Astrocyte of the hippocampus (primary cell): ENCODE measurements around the gene INO80C.
"Not testable (repeated sequence)": the region's sequence is repeated elsewhere in the genome, so short reads cannot be mapped to it uniquely, and the experiment has no call there.

ENCODE experiments used
- DNase-seq: peaks from one replicate; pipeline ENCODE4 v3.0.0; 2011; ENCODE audit warnings: low read depth, low spot score

Gene INO80C

GRCh38 chr18:35460736-35461161, 37.0 kb downstream of the INO80C start:
- DNase-seq = no peak

- no peak for DNase-seq
Measured at GRCh38 chr18:35459997-35460396, 37.8 kb downstream of the INO80C start.

- peak; percentile 76 for DNase-seq
Measured at GRCh38 chr18:35458677-35459441, 38.9 kb downstream of the INO80C start.

GRCh38 chr18:35458271-35458670, 39.5 kb downstream of the INO80C start:
- DNase-seq = no peak

- DNase-seq = no peak
Measured at GRCh38 chr18:35457140-35457704, 40.5 kb downstream of the INO80C start.

- no peak for DNase-seq
Measured at GRCh38 chr18:35455926-35456763, 41.6 kb downstream of the INO80C start.

- no peak for DNase-seq
Measured at GRCh38 chr18:35454803-35455202, 43.0 kb downstream of the INO80C start.

GRCh38 chr18:35453065-35453464, 44.7 kb downstream of the INO80C start:
- DNase-seq = not testable (repeated sequence)

- no peak for DNase-seq
Measured at GRCh38 chr18:35451916-35452315, 45.8 kb downstream of the INO80C start.

GRCh38 chr18:35451032-35451431, 46.7 kb downstream of the INO80C start:
- no peak for DNase-seq

GRCh38 chr18:35444636-35445035, 53.1 kb downstream of the INO80C start:
- DNase-seq = no peak

GRCh38 chr18:35443847-35444246, 53.9 kb downstream of the INO80C start:
- DNase-seq = no peak

GRCh38 chr18:35443434-35443833, 54.3 kb downstream of the INO80C start:
- DNase-seq = no peak

GRCh38 chr18:35442701-35443100, 55.1 kb downstream of the INO80C start:
- DNase-seq = no peak

- peak; percentile 69 for DNase-seq
Measured at GRCh38 chr18:35441857-35442595, 55.7 kb downstream of the INO80C start.

GRCh38 chr18:35438480-35439234, 59.1 kb downstream of the INO80C start:
- no peak for DNase-seq

GRCh38 chr18:35437836-35438235, 59.9 kb downstream of the INO80C start:
- DNase-seq = no peak

- DNase-seq = peak; percentile 38
Measured at GRCh38 chr18:35436076-35436649, 61.6 kb downstream of the INO80C start.

GRCh38 chr18:35435401-35435800, 62.4 kb downstream of the INO80C start:
- DNase-seq = no peak

- peak; percentile 18 for DNase-seq
Measured at GRCh38 chr18:35432565-35433001, 65.2 kb downstream of the INO80C start.

- no peak for DNase-seq
Measured at GRCh38 chr18:35431374-35431741, 66.4 kb downstream of the INO80C start.
